HEK293T (cell line): ENCODE measurements around the gene ADAM23.

Experiments used
- ARNT ChIP-seq: fragments of 450-650 bp; IDR thresholded peaks from 2 replicates; pipeline ENCODE4 v1.6.1; 2017; ENCODE audit warnings: mild to moderate bottlenecking
- ELF4 ChIP-seq: fragments of 450-650 bp; IDR thresholded peaks from 2 replicates; pipeline ENCODE4 v1.6.1; 2017; ENCODE audit warnings: antibody characterized with exemption
- FOXA1 ChIP-seq: fragments of 450-650 bp; IDR thresholded peaks from 2 replicates; pipeline ENCODE4 v1.6.1; 2016; ENCODE audit warnings: mild to moderate bottlenecking
- FOXK2 ChIP-seq: fragments of 450-650 bp; IDR thresholded peaks from 2 replicates; pipeline ENCODE4 v1.6.1; 2016; ENCODE audit warnings: mild to moderate bottlenecking
- FOXM1 ChIP-seq: fragments of 450-650 bp; IDR thresholded peaks from 2 replicates; pipeline ENCODE4 v1.6.1; 2017; ENCODE audit warnings: mild to moderate bottlenecking, borderline replicate concordance

DNA sequence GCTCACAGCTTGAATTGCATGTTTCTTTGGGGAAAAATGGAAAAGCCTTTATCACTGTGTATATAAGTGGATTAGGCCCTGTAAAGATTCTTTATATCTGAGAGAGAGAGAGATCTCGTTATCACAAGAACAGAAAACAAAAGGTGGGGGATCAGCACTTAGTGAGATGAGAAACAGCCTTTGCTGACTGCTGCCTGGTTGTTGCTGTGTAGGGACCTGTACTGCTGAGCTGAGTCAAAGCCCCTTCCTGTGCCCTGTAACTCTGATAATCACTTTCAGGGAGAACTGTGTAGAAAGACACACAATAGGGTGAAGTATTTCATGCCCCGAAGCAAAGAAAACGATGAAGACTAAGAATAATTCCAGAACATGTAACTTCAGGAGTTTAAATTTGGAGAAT lies 168.4 kb downstream of the ADAM23 start:
- TF ChIP-seq ARNT = no peak
- no peak for TF ChIP-seq ELF4
- no peak for TF ChIP-seq FOXK2
- TF ChIP-seq FOXM1 = no peak
- TF ChIP-seq FOXA1 = no peak
